ENCODE data around the gene NUFIP1.
A peak's percentile ranks its signal among the peaks of the same experiment; 100 is the strongest.

NUFIP1 gene

GRCh38 chr13:44918326-44919103, 70.8 kb downstream of the NUFIP1 start:
- peak; percentile 84 for TF ChIP-seq CTCF (conservative IDR thresholded peaks at IDR 0.05)
- peak overlapping the region; percentile 92 for H3K27ac ChIP-seq

- H3K27ac ChIP-seq = peak overlapping the region; percentile 92
- no peak for TF ChIP-seq CTCF (conservative IDR thresholded peaks at IDR 0.05)
These were observed 71.5 kb downstream of the NUFIP1 start for GRCh38 chr13:44917589-44918325.

GRCh38 chr13:44912278-44913016, 76.8 kb downstream of the NUFIP1 start:
- no peak overlapping the region for H3K27ac ChIP-seq
- TF ChIP-seq CTCF (conservative IDR thresholded peaks at IDR 0.05) = no peak

- no peak for TF ChIP-seq CTCF (conservative IDR thresholded peaks at IDR 0.05)
- peak overlapping the region; percentile 73 for H3K27ac ChIP-seq
These were observed 80.6 kb downstream of the NUFIP1 start for GRCh38 chr13:44908712-44909111.

- H3K27ac ChIP-seq = peak overlapping the region; percentile 73
- no peak for TF ChIP-seq CTCF (conservative IDR thresholded peaks at IDR 0.05)
These were observed 81.0 kb downstream of the NUFIP1 start for GRCh38 chr13:44908266-44908665.

- TF ChIP-seq CTCF (conservative IDR thresholded peaks at IDR 0.05) = no peak
- peak overlapping the region; percentile 73 for H3K27ac ChIP-seq
These were observed 82.6 kb downstream of the NUFIP1 start for GRCh38 chr13:44906713-44907112.

- peak overlapping the region; percentile 73 for H3K27ac ChIP-seq
- TF ChIP-seq CTCF (conservative IDR thresholded peaks at IDR 0.05) = no peak
These were observed 83.0 kb downstream of the NUFIP1 start for GRCh38 chr13:44906230-44906629.
